DND-41 (cell line): ENCODE results near the gene IGLL5.
A peak's percentile ranks its signal among the peaks of the same experiment; 100 is the strongest.

Experiments
- ATAC-seq: fragments of 200-7000 bp; cut with Tn5 transposase; 3 replicates; pipeline ENCODE4 v1.9.1; 2021; ENCODE audit warnings: low read depth; ENCODE audit not compliant: insufficient read depth
- DNase-seq: peaks from one replicate; pipeline ENCODE4 v3.0.0-alpha.2; 2020
- H2AFZ ChIP-seq: 2 replicates; pipeline ENCODE4 v1.6.0; 2012; ENCODE audit warnings: low read depth, low read length
- H3K27ac ChIP-seq: 2 replicates; pipeline ENCODE4 v1.5.1; 2012; ENCODE audit warnings: low read length, inconsistent platforms
- H3K27me3 ChIP-seq: fragments of 200-600 bp; sonication (generic); 2 replicates; pipeline ENCODE4 v1.6.0; 2012; ENCODE audit warnings: low read length, mild to moderate bottlenecking, inconsistent platforms; ENCODE audit not compliant: insufficient read depth, poor library complexity
- H3K36me3 ChIP-seq: 2 replicates; pipeline ENCODE4 v1.5.1; 2012; ENCODE audit warnings: low read length, inconsistent platforms; ENCODE audit not compliant: insufficient read depth
- H3K4me1 ChIP-seq: 2 replicates; pipeline ENCODE4 v1.5.1; 2012; ENCODE audit warnings: mild to moderate bottlenecking, low read length; ENCODE audit not compliant: insufficient read depth
- H3K4me2 ChIP-seq: 2 replicates; pipeline ENCODE4 v1.6.0; 2012; ENCODE audit warnings: mild to moderate bottlenecking, moderate library complexity, low read length, inconsistent platforms; ENCODE audit not compliant: insufficient read depth
- H3K4me3 ChIP-seq, 2 experiments: fragments of 200-600 bp in 1 of 2; shearing (Covaris generic) in 1 of 2; 2 replicates each; pipeline ENCODE4 v1.5.1; 2012 to 2016; ENCODE audit warnings: inconsistent platforms in 2 of 2, low read length in 2 of 2, mild to moderate bottlenecking in 2 of 2, low read depth in 1 of 2, moderate library complexity in 1 of 2
- H3K79me2 ChIP-seq: 2 replicates; pipeline ENCODE4 v1.6.0; 2012; ENCODE audit warnings: low read length, inconsistent platforms; ENCODE audit not compliant: insufficient read depth
- H3K9ac ChIP-seq: 2 replicates; pipeline ENCODE4 v1.6.0; 2012; ENCODE audit warnings: low read depth, mild to moderate bottlenecking, inconsistent platforms, low read length, moderate library complexity
- H3K9me3 ChIP-seq: 2 replicates; pipeline ENCODE4 v1.5.1; 2012; ENCODE audit warnings: low read length, moderate library complexity, mild to moderate bottlenecking, inconsistent platforms; ENCODE audit not compliant: insufficient read depth, severe bottlenecking
- H4K20me1 ChIP-seq: 2 replicates; pipeline ENCODE4 v1.6.0; 2012; ENCODE audit warnings: low read length; ENCODE audit not compliant: insufficient read depth
- CTCF ChIP-seq: IDR thresholded peaks from 2 replicates; pipeline ENCODE4 v1.5.1; 2012; ENCODE audit warnings: borderline replicate concordance, low read length, moderate library complexity, mild to moderate bottlenecking; ENCODE audit not compliant: poor library complexity, severe bottlenecking; ENCODE audit errors: extremely low read depth
- EZH2 ChIP-seq: IDR thresholded peaks from 3 replicates; pipeline ENCODE4 v1.6.1; 2012; ENCODE audit warnings: borderline replicate concordance, low read depth, mild to moderate bottlenecking, moderate library complexity, low read length, inconsistent platforms; ENCODE audit not compliant: severe bottlenecking

The IGLL5 gene

DNA sequence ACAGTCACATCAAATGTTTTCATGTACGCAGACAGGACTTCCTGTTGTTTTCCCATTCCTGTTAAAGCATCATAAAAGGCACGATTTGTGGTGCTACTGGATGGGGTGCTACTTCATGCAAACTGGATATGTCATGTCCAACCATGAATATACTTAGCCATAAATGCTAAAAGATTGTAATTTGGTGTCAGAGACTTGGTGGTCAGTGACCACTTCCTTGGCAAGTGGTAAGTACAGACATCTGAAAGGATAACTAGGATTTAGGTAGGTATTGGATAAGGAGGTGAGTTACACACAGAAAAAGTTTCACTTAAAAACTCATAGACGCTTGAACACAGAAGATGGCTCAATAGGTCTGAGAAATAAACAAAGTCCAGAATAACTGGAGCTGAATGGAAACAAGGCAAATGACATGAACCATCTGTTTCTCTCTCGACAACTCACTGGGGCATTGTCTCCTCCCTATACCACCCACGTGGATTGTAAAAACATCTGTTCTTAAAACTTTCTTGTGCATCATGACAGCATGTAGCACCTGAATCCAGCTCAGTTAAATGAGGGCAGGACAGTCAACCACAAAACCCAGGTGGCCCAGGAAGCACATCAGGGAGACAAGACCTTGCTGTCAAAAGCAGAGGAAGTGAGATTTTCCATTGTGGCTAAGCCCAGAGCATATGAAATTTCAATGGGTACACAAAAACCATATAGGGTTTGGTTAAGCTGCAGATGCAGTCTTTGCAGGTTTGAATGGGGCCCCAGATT lies 22.1 kb upstream of the IGLL5 start:
- peak overlapping the region; percentile 90 for H3K27ac ChIP-seq
- ATAC-seq (peak; percentile 90), DNase-seq (peak; percentile 92)
- H3K4me3 ChIP-seq: no peak overlapping the region; a peak in 1 of 4 replicates
- H3K4me2 ChIP-seq: peak overlapping the region; percentile 47
- peak overlapping the region; percentile 27 for H3K9ac ChIP-seq
- H3K36me3 ChIP-seq: no peaks in the 10 kb centered on the region
- no peaks in the 10 kb centered on the region for H3K79me2 ChIP-seq
- no peak overlapping the region for H2AFZ ChIP-seq
- no peaks in the 10 kb centered on the region for H3K9me3 ChIP-seq
- no peak for TF ChIP-seq CTCF
- no peak for TF ChIP-seq EZH2
- no peaks in the 10 kb centered on the region for H4K20me1 ChIP-seq
- peaks cover 52% of the 10 kb centered on the region for H3K4me1 ChIP-seq
- no peaks in the 10 kb centered on the region for H3K27me3 ChIP-seq

DNA sequence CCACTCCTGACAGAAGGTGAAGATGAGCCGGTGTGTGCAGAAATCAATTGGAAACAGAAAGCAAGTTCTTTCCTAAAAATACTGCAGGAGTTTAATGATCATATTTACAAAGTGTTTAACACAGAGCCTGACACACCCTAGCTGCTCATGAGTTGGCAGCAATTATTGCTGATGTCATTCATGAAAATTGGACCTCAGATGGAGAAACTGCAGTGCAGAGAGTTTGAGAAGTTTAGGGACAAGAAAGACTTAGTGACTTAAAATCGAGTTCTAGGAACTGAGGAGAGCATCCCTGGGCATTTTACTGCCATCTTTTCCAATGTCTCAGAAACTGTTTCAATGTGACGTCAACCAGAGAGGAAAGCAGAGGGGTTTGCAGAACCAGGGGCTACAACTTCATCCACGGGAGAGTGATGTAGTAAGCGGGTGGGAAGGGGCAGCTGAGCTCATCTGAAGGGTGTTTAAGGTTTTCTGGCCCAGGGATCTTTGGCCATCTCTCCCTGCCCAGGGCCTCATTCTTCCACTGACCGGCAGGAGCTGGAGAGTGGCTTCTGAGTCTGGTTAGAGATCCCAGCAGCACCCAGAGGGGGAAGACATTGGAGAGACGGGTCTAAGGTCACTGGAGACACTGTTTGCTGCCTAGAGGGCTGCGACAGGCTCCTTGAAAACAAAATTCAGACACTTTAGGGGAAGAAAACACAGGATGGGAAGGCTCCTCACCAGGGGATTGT lies 21.1 kb upstream of the IGLL5 start:
- H3K36me3 ChIP-seq: no peaks in the 10 kb centered on the region
- no peaks in the 10 kb centered on the region for H3K9me3 ChIP-seq
- H2AFZ ChIP-seq: no peak overlapping the region
- H3K27me3 ChIP-seq: no peaks in the 10 kb centered on the region
- DNase-seq (no peak), ATAC-seq (no peak)
- no peaks in the 10 kb centered on the region for H4K20me1 ChIP-seq
- peaks cover 52% of the 10 kb centered on the region for H3K4me1 ChIP-seq
- H3K79me2 ChIP-seq: no peaks in the 10 kb centered on the region
- no peak for TF ChIP-seq EZH2
- TF ChIP-seq CTCF: no peak
- H3K4me3 ChIP-seq: no peak overlapping the region
- H3K9ac ChIP-seq: peak overlapping the region; percentile 15
- no peak overlapping the region; the same call in 1 of the 2 replicates for H3K4me2 ChIP-seq
- peak overlapping the region; percentile 90 for H3K27ac ChIP-seq

- Histone ChIP-seq H3K36me3 (no peaks in the 10 kb centered on the region), H3K27ac (peak overlapping the region; percentile 37), H3K4me1 (peaks cover 48% of the 10 kb centered on the region), H3K4me3 (no peak overlapping the region), H3K9me3 (no peaks in the 10 kb centered on the region), H3K9ac (no peak overlapping the region), H2AFZ (no peak overlapping the region), H3K27me3 (no peaks in the 10 kb centered on the region), H3K79me2 (no peaks in the 10 kb centered on the region), H4K20me1 (no peaks in the 10 kb centered on the region), H3K4me2 (no peak overlapping the region)
- DNase-seq (no peak), ATAC-seq (no peak)
- no peak for TF ChIP-seq EZH2
Observed at GRCh38 chr22:22867996-22868715, 19.5 kb upstream of the IGLL5 start.
